22Rv1 (cell line): Measurements from ENCODE around the gene PPP2R5A.

Experiments
- H3K27ac ChIP-seq: fragments of 450-650 bp; 2 replicates; pipeline ENCODE4 v1.5.1; 2017
- CTCF ChIP-seq: fragments of 450-650 bp; IDR thresholded peaks from 2 replicates; pipeline ENCODE4 v1.5.1; 2017; ENCODE audit warnings: mild to moderate bottlenecking
- ZFX ChIP-seq: fragments of 450-650 bp; IDR thresholded peaks from 2 replicates; pipeline ENCODE4 v1.6.1; 2017; ENCODE audit warnings: antibody characterized with exemption, borderline replicate concordance

PPP2R5A gene

GRCh38 chr1:212329105-212329504 is 43.9 kb downstream of the PPP2R5A start:
- no peak overlapping the region for H3K27ac ChIP-seq
- no peak for TF ChIP-seq ZFX
- no peak for TF ChIP-seq CTCF

GRCh38 chr1:212341090-212341489 is 55.9 kb downstream of the PPP2R5A start:
- TF ChIP-seq ZFX: no peak
- TF ChIP-seq CTCF: no peak
- H3K27ac ChIP-seq: no peak overlapping the region

- H3K27ac ChIP-seq: no peak overlapping the region
- TF ChIP-seq CTCF: no peak
- no peak for TF ChIP-seq ZFX
These were observed 59.7 kb downstream of the PPP2R5A start for GRCh38 chr1:212344905-212345304.

GRCh38 chr1:212346601-212347000 is 61.4 kb downstream of the PPP2R5A start:
- TF ChIP-seq CTCF: no peak
- no peak for TF ChIP-seq ZFX
- no peak overlapping the region for H3K27ac ChIP-seq

- H3K27ac ChIP-seq: no peak overlapping the region
- TF ChIP-seq ZFX (no peak), CTCF (no peak)
These were observed 66.6 kb downstream of the PPP2R5A start for GRCh38 chr1:212351588-212352362.

- TF ChIP-seq ZFX (no peak), CTCF (no peak)
These were observed 68.0 kb downstream of the PPP2R5A start for GRCh38 chr1:212353181-212353580.

GRCh38 chr1:212354464-212354863 is 69.3 kb downstream of the PPP2R5A start:
- no peak overlapping the region for H3K27ac ChIP-seq
- TF ChIP-seq ZFX: no peak
- TF ChIP-seq CTCF: no peak

More at GRCh38 chr1:212353181-212353580, 68.0 kb downstream of the PPP2R5A start:
- no peak overlapping the region for H3K27ac ChIP-seq
